GM15510 (cell line): Measurements from ENCODE around the gene CD248.

Experiments used
- POLR2A ChIP-seq: IDR thresholded peaks from 3 replicates; pipeline ENCODE4 v1.6.1; 2011; ENCODE audit warnings: borderline replicate concordance; ENCODE audit not compliant: insufficient read length; ENCODE audit errors: extremely low read depth

The CD248 gene

DNA sequence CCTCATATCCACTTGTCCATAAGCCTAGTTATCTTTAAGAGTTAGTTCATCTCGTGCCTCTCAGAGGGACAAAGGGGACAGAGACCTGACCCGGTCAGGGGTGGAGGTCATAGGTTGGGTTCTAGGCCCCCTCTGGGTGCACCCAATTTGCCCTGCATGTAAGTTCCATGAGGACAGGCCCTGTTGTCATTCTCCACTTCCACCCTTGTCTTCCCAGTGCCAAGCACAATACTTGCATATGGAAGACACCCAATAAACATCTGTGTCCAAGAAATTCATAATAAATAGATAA, 26.6 kb downstream of the CD248 start:
- no peak for TF ChIP-seq POLR2A

DNA sequence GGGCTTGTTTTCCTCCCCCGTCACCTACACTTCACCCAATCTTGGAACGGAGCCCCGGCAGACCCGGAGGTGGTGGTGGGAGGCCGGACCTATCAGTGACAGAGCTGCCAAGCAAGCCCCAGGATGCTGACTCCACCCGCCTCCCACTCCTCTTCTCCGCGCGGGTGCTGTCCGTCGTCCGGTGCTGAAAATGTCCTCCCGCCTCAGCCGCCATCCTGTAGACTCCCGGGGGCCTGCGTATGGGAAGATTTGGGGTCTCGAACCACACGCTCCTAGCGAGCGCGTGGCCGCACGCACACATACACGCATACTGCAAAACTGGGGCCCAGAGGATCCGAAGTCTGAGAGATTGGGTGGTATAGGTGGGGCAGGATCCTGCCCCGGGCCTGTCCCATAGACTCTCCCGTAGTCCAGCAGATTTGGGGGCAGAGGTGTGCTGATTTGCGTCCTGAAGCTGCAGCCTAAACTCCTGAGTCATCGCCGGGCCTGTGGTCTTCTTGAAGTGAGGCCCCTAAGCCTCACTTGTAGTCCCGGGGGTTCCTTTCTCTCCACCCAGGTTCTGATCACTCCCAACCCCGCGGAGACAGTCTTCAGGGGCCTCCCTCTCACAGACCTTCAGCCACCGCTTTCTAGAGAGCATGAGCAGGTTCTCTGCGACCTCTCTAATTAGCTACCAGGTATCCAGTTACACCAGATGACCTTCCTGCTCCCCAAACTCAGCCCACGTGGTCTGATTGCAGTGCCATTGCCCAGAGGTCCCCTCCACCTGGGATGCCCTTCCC, 27.1 kb downstream of the CD248 start:
- no peak for TF ChIP-seq POLR2A

DNA sequence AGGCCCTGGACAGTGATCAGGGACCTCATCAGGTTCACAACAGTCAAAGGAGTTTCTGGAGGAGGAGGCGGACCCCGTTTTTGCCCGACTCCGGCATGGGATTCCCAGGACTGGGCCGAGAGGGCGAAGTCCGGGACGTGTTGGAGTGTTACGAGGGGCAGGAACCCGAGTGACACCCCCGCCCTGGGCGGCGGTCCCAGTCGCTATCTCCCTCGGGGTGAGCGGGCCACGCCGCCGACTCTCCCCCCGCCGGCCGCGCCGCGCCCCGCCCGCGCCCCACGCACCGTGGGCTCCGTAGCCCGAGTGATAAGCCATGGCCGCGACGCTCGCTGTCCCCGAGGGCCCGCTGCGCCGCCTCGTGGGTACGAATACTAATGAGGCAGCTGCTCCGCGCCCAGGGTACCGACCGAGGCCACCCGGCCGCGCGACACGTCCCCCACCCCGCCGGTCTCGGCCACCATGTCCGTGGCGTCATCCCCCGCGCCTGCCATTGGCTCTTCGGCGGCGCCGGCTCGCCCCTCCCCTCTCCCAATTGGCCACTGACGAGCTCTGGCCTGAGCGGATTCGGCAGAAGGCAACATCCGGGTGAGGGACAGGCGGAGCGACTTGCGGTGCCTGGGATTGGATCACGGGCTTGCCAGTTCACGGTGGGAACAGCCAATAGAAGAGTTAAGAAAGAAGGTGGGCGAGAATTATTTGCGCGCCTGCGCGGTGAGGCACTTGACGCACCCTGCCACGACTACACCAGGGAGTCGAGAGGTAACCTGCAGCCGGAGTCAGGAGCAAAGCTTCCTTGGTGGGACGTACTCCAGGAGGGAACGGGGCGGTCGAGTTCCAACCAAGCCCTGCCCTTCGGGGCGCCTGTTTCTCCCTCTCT, 27.9 kb downstream of the CD248 start, which contains the start of gene YIF1A:
Gene YIF1A (minus strand): TSS at position 473 of the 877 bp plus-strand sequence. CDS start 158 bp downstream, at position 315.
- TF ChIP-seq POLR2A, result peak; percentile 88

DNA sequence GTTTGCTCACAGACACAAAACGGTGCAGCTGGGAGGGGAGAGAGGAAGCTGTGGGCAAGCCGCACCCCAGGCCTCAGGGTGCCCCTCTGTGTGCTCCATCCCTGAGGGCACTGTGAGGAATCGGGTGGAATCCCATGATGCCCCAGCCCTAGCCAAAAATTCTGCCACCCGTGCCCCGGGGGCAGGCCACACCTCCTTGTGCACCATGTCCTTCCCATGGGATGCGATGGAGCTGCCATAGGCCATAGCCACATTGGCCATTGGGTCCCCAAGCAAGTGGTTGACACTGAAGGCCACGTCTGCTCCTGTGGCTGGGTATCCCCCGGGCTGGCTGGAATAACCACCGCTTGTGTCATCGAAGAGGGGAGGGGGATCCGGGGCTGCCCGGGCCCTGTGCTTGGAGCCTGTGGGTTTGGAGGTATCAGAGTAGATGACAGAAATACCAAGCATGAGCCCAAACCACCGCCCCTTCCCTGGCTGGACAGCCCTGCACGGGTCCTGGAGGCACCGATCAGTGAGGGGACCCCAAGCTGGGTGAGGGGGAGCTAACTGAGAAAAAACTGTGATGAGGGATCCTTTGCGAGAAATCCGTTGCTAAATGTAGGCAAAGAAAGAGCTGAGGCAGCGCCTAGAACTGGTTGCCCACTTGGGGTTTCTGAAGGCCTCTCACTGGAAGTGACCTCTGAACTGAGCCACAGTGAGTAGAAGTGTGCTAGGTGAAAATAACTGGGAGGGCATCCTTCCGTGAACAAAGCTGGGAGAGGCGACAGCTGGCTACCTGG, 28.8 kb downstream of the CD248 start:
- TF ChIP-seq POLR2A, result no peak

DNA sequence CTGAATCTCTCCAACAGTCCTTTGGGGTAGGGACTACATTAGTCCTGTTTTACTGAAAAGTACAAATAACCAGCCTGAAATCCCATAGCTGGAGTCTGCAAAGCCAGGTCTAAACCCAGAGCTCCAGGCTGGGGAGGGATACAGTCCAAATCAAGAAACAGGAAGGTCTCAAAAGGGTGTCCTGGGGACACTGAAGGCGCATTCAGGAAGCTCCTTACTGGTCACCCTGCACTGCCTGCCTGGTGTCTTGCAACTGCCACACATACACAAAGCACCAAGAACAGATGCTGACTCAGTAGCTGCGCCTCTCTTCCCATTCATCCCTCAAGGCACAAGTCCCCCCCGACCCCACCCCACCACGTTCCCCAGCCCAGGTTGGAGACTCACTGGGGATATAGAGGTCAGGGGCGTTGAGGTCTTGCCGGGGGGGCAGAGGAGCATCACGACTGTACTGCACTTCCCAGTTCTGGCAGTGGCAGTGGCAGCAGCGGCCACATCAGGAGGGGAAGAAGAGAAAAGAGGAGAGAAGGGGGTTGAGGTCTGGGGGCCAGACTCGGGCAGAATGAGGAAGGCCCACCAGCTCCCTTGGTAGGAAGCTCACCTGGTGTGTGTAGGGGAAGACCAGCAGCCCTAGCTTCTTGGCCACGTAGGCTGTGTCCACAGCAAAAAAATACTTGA, 29.5 kb downstream of the CD248 start:
- no peak for TF ChIP-seq POLR2A

DNA sequence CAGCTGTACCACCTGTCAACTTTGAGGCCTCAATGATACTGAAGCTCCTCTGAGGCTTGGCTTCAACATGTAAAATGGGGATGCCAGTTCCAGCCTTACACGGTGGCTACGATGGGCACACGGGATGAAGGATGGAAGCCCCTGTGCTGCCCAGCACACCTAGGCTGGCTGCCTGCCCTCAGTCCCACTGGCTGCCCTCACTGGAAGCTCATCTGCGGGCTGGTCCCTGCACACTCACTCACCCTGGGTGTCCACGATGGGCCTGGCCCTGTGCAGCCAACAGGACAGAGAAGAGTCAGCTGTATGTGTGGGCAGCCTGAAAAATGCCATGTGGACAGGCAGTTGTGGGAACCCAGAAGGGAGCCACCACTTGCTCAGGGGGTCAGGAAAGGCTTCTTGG, 30.1 kb downstream of the CD248 start:
- no peak for TF ChIP-seq POLR2A

DNA sequence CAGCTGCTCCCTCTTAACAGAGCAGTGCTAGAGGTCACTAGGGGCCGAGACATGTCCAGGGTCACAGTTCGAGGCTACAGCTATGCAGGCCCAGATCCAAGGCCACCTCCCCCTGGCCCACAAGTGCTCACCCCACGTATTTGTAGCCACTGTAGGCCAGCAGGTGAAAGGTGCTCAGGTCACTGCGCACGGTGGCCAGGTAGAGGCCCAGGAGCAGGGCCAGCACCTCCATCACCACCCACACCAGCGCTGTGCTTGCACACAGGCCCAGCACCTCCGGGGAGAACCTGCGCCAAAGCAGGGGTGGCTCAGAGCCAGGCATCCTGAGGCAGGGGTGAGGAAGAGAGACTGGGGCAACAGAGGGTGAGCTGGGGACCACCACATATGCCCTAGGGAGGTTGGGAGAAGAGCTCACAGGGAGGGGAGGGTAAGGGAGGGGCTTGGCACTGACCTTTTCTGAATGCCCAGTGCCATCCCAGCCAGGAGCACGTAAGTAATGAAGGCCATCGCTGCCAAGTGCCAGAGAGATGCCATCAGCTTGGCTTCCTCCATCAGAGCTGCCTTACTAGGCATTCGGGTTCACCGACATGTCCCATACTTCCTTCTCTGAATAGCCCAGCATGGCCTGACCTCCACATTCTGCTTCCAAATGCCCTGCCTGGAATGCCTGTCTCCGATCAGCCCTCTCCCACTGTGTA, 31.4 kb downstream of the CD248 start:
- no peak for TF ChIP-seq POLR2A

DNA sequence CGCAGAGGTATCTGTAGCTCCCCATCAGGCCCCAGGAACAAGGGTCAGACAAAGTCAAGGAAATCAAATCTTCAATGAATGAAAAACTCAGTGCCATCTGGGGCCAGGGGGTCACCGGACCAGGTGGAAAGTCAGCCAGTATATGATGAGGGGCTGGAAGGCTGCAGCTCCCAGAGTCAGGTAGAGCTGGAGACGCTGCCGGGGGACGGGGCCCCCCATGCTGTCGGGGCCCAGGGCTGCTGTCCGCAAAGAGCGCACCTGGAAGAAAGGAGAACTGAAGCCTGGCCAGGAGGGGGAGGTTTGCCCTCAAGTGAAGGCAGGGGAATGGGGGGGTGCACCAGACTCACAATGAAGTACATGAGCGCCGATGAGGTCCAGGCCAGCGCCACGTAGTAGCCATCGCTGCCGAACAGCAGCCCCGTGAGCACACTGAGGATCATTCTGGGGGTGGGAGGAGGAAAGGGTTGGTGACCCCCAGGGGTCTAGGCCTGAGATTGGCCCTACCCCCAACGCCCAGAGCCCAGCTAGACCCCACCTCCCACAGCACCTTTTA, 32.2 kb downstream of the CD248 start:
- no peak for TF ChIP-seq POLR2A

DNA sequence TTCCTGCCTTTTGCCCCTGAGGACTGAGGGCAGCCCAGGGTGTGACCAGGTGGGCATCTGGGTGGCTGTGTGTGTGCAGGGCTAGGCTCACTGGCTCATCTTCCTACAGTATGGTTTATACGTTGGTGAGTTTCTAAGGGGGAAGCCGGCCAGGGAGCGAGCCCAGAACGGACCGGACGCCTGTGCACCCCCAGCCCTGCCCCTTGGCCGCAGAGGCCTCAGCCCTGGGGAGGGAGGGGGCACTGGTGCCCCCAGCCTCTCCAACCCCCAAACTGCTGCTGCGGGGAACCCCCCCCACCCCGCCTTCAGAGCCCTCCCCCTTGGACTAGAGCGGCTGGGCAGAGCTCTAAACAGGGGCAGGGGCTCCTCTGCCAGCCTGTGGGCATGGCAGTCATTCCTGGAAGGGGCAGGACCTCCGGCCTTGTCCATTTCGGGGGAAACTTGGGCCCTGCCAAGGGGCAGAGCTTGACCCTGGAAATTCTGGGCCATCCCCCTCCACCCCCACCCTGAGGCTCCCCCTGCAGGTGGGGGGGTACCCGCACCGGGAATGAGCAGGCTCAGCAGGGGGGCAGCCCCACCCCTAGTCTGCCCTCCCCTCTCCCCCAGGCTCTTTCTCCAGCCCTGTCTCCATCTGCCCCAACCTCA, 33.3 kb downstream of the CD248 start:
- TF ChIP-seq POLR2A, result no peak

DNA sequence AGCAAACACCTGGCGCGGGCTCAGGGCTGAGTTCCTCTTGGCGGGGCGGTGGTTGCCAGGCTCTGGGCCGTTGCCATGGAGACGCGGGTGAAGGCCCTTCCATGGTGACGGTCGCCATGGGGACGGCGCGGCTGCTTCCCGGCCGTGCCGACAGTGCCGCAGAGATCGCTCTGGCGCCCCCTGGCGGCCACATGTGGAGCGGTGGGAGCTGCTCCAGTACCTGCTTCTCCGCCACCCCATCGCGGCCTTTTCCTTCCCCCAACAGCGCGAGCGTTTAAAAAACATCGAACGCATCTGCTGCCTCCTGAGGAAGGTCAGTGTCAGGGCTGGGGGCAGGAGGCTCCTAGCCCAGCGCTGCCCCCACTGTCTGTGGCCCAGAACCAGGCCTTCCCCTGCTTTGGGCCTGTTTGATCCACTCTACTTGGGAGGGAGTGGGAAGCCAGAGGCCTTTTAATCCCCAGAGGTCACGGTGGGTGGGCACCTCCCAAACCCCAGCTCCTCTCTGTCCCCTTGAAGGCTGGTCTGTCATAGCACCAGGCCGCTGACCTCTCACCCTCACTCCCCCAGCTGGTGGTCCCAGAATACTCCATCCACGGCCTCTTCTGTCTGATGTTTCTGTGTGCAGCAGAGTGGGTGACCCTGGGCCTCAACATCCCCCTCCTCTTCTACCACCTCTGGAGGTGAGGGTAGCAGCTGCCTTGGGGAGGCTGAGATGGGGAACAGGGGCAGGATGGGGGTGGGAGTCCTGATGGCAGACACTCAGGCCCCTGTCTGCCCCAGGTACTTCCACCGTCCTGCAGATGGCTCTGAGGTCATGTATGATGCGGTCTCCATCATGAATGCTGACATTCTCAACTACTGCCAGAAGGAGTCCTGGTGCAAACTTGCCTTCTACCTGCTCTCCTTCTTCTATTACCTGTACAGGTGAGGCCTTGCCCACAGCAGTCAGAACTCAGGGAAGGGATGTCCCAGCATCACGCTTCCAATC, 34.1 kb downstream of the CD248 start:
- TF ChIP-seq POLR2A, result peak; percentile 32

DNA sequence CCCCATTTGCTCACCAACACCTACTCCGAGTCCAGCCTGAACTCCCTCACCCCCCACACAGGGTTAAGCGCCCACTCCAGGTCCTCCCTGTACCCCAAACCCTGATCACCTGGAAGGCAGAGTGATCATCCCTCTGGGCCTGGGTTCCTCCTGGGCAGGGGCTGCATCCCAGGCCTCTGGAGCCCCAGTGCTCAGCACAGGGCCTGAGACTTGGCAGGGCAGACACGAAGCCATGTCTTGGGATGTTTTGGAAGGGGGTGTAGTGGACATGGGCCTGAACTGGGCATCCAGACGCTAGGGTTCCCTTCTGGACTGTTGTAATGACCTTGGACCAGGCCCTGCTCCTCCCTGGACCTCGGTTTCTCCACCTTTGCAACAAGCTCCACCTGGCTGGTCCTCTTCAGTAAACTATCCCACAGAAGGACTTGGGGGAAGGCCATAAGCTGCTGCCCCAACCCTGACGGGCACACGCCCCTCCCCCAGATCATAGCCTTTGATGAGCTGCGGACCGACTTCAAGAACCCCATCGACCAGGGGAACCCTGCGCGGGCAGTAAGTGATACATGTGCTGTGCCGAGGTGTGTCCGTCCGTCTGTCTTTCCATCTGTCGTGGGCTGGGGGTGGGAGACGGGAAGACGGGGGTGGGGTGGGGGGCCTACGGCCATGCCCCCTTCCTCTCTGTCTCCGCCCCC, 34.9 kb downstream of the CD248 start:
- TF ChIP-seq POLR2A, result no peak
